B cell (primary cell): ENCODE measurements around the gene OLFM2. TPM values are rescaled to one million over a fixed set of nuclear protein-coding genes. Genes with fewer than 3 reads are reported as not detected.
A peak's percentile ranks its signal among the peaks of the same experiment; 100 is the strongest.

Experiments
- ATAC-seq: fragments of 200-7000 bp; cut with Tn5 transposase; one replicate; pipeline ENCODE4 v1.10.0; 2021; ENCODE audit warnings: low read depth, mild to moderate bottlenecking, moderate number of reproducible peaks, moderate library complexity
- CTCF ChIA-PET: fragments of 350-600 bp; sonication (Branson Sonifier 250); formaldehyde crosslinking; loops from one replicate; lab custom pipeline; 2021; ENCODE audit warnings: antibody characterized with exemption, inconsistent platforms; lab: Charles Lee
- POLR2A ChIA-PET: fragments of 350-600 bp; sonication (Branson Sonifier 250); formaldehyde crosslinking; loops from one replicate; lab custom pipeline; 2021; ENCODE audit warnings: antibody characterized with exemption; lab: Charles Lee
- DNase-seq: peaks from one replicate; pipeline ENCODE4 v3.0.0; 2013
- H2AFZ ChIP-seq: 2 replicates; pipeline ENCODE4 v1.6.1; 2012; ENCODE audit warnings: mild to moderate bottlenecking, low read depth, low read length; ENCODE audit not compliant: insufficient read depth, poor library complexity, severe bottlenecking
- H3K27ac ChIP-seq, 2 donors: 1 replicate in 1 of 2; 2 replicates in 1 of 2; pipeline ENCODE4 v1.5.1; 2012 to 2013; ENCODE audit warnings: low read length in 2 of 2, mild to moderate bottlenecking in 2 of 2, moderate library complexity in 1 of 2
- H3K27me3 ChIP-seq, 4 experiments: fragments of 200-600 bp in 1 of 4; sonication (generic) in 1 of 4; replicated peaks in 1 of 4; 1 replicate in 2 of 4; 2 replicates in 2 of 4; pipeline versions ENCODE4 v1.6.1 to v1.7.0; 2013 to 2016; ENCODE audit warnings: low read length in 3 of 4, mild to moderate bottlenecking in 2 of 4, mixed read lengths in 1 of 4, moderate library complexity in 1 of 4; ENCODE audit not compliant: insufficient read depth in 4 of 4, control insufficient read depth in 3 of 4; ENCODE audit errors: control extremely low read depth in 1 of 4
- H3K36me3 ChIP-seq, 2 experiments: replicated peaks in 1 of 2; 1 replicate in 1 of 2; 2 replicates in 1 of 2; pipeline versions ENCODE4 v1.6.1 to v1.7.1; 2013; ENCODE audit warnings: low read length in 1 of 2; ENCODE audit not compliant: insufficient read depth in 2 of 2, control insufficient read depth in 1 of 2; ENCODE audit errors: control extremely low read depth in 1 of 2, extremely low read depth in 1 of 2
- H3K4me1 ChIP-seq, 2 donors: fragments of 200-600 bp in 1 of 2; sonication (generic) in 1 of 2; 1 replicate in 1 of 2; 2 replicates in 1 of 2; pipeline versions ENCODE4 v1.5.1 to v1.6.1; 2013 to 2017; ENCODE audit warnings: low read length in 2 of 2; ENCODE audit not compliant: control insufficient read depth in 2 of 2, insufficient read depth in 2 of 2
- H3K4me2 ChIP-seq: replicated peaks from 2 replicates; pipeline ENCODE3; 2012; ENCODE audit warnings: mild to moderate bottlenecking, low read depth, low read length; ENCODE audit not compliant: poor library complexity, severe bottlenecking
- H3K4me3 ChIP-seq, 5 experiments: fragments of 200-600 bp in 1 of 5; sonication (generic) in 1 of 5; 1 replicate in 3 of 5; 2 replicates in 2 of 5; pipeline versions ENCODE4 v1.5.1 to v1.7.0; 2011 to 2016; ENCODE audit warnings: low read length in 4 of 5, mild to moderate bottlenecking in 4 of 5, low read depth in 2 of 5, control low read depth in 1 of 5, moderate library complexity in 1 of 5; ENCODE audit not compliant: insufficient read depth in 1 of 5; ENCODE audit errors: control extremely low read depth in 1 of 5, extremely low read depth in 1 of 5
- H3K79me2 ChIP-seq: fragments of 200-600 bp; sonication (generic); one replicate; pipeline ENCODE4 v1.6.0; 2016; ENCODE audit warnings: low read length; ENCODE audit not compliant: control insufficient read depth, insufficient read depth
- H3K9ac ChIP-seq: fragments of 200-600 bp; sonication (generic); 2 replicates; pipeline ENCODE4 v1.6.1; 2017; ENCODE audit warnings: mild to moderate bottlenecking, low read length, moderate library complexity
- H3K9me3 ChIP-seq, 3 donors: one replicate each; pipeline versions ENCODE4 v1.6.1 to v1.7.1; 2013; ENCODE audit warnings: low read length in 2 of 3; ENCODE audit not compliant: control insufficient read depth in 2 of 3, insufficient read depth in 1 of 3; ENCODE audit errors: control extremely low read depth in 1 of 3
- H4K20me1 ChIP-seq: 2 replicates; pipeline ENCODE4 v1.6.0; 2012; ENCODE audit warnings: mild to moderate bottlenecking, low read length; ENCODE audit not compliant: insufficient read depth, control insufficient read depth, poor library complexity, severe bottlenecking
- H3K27ac Mint-ChIP-seq: one replicate; pipeline ENCODE4 v1.8.0; 2021; ENCODE audit warnings: mixed read lengths
- H3K27me3 Mint-ChIP-seq: one replicate; pipeline ENCODE4 v1.8.0; 2021; ENCODE audit warnings: mixed read lengths
- H3K4me1 Mint-ChIP-seq: one replicate; pipeline ENCODE4 v1.8.0; 2021; ENCODE audit warnings: mixed read lengths
- H3K4me3 Mint-ChIP-seq: one replicate; pipeline ENCODE4 v1.8.0; 2021; ENCODE audit warnings: mixed read lengths
- H3K9me3 Mint-ChIP-seq: one replicate; pipeline ENCODE4 v1.8.0; 2022; ENCODE audit warnings: mixed read lengths; ENCODE audit not compliant: insufficient read depth
- EZH2 ChIP-seq: IDR thresholded peaks from 2 replicates; pipeline ENCODE4 v1.6.1; 2012; ENCODE audit warnings: borderline replicate concordance, low read depth, mild to moderate bottlenecking, moderate library complexity, low read length; ENCODE audit not compliant: insufficient read depth, poor library complexity, severe bottlenecking
- WGBS: methylation state at CpG from one replicate; pipeline ENCODE4 v1.1.5; 2013; ENCODE audit warnings: missing lambda C conversion rate; ENCODE audit not compliant: insufficient coverage; 5-methylcytosine and 5-hydroxymethylcytosine counted together
- intact Hi-C: fragments of 100-400 bp; cut with micrococcal nuclease; formaldehyde crosslinking; loops from one replicate; pipeline ENCODE4 v1.10.0; 2022
- polyA plus RNA-seq: library from polyadenylated mRNA; depleted of rRNA; stranded (reverse); fragments of >200 nt; gene quantifications from 2 replicates; pipeline ENCODE4 v1.2.3, GENCODE V29; 2012
- total RNA-seq, 2 donors: library from RNA; stranded (reverse); fragments of 120-200 nt in 1 of 2; gene quantifications; 1 replicate in 1 of 2; 2 replicates in 1 of 2; pipeline versions ENCODE4 v1.2.3 to v1.2.4, GENCODE V29; 2013 to 2022
- TF ChIP-seq, protein P1 (sequence below): fragments of 200-600 bp; IDR thresholded peaks from one replicate; pipeline ENCODE4 v1.8.0; 2022; ENCODE audit warnings: antibody characterized with exemption, mild to moderate bottlenecking

Gene OLFM2
- total and polyA plus RNA-seq, 2 donors (not counting 1 experiment from before 2014, with no cell fraction given): 0.15 TPM; not detected in 1

DNA sequence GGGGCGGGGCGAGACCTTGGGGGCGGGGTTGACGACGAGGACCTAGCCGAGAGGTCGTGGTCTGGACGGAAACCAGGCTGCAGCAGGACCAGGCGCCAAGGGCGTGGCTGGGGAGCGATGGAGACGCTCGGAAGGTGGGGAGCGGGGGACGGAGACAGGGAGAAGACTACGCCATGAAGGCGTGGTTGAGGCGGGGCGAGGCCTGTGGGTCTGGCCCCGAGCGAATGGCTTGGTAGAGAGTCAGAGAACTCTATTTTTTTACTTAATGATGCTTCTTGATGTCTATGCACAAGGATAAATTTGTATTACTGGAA, 116.8 kb downstream of the OLFM2 start:
- peaks cover 0 to 4% of the 10 kb centered on the region in 2 experiments for H3K36me3 ChIP-seq
- H3K27me3 Mint-ChIP-seq: no peaks in the 10 kb centered on the region
- no peaks in the 10 kb centered on the region for H3K27me3 ChIP-seq
- intact Hi-C loops: loop anchor here (1.0 to 10.0 kb wide), 12 partner anchors 8 to 1555 kb away; partner anchors contain the start of genes PIN1, RAB11B, SWSAP1 and TMED1
- ATAC-seq: no peak
- no peaks in the 10 kb centered on the region for H4K20me1 ChIP-seq
- TF ChIP-seq, protein P1, sequence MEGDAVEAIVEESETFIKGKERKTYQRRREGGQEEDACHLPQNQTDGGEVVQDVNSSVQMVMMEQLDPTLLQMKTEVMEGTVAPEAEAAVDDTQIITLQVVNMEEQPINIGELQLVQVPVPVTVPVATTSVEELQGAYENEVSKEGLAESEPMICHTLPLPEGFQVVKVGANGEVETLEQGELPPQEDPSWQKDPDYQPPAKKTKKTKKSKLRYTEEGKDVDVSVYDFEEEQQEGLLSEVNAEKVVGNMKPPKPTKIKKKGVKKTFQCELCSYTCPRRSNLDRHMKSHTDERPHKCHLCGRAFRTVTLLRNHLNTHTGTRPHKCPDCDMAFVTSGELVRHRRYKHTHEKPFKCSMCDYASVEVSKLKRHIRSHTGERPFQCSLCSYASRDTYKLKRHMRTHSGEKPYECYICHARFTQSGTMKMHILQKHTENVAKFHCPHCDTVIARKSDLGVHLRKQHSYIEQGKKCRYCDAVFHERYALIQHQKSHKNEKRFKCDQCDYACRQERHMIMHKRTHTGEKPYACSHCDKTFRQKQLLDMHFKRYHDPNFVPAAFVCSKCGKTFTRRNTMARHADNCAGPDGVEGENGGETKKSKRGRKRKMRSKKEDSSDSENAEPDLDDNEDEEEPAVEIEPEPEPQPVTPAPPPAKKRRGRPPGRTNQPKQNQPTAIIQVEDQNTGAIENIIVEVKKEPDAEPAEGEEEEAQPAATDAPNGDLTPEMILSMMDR: no peak
- no peak for TF ChIP-seq EZH2
- H3K79me2 ChIP-seq: peaks cover 35% of the 10 kb centered on the region
- H2AFZ ChIP-seq: peak overlapping the region; percentile 84
- peaks cover 3% of the 10 kb centered on the region for H3K9me3 Mint-ChIP-seq
- H3K4me3 ChIP-seq: peak overlapping the region; percentile 40 to 72 (median 59)
- H3K4me2 ChIP-seq: peak overlapping the region; percentile 81
- DNase-seq: no peak
- H3K27ac Mint-ChIP-seq: peak overlapping the region; percentile 92
- peaks cover 10 to 15% of the 10 kb centered on the region in 2 donors for H3K4me1 ChIP-seq
- POLR2A ChIA-PET: interaction anchor here (0.8 to 1.0 kb wide), 4 partner anchors 8 to 51 kb away, joined by 4 to 8 read pairs (median 7); partner anchors contain the start of genes PIN1, UBL5 and ZNF846
- peaks cover 29% of the 10 kb centered on the region for H3K4me1 Mint-ChIP-seq
- H3K27ac ChIP-seq: peak overlapping the region; percentile 58 to 98
- CTCF ChIA-PET: interaction anchor here (1.0 kb wide), 1 partner anchor 8 kb away, joined by 3 read pairs; the partner anchor contains the start of gene UBL5
- peaks cover 1 to 12% (median 6%) of the 10 kb centered on the region in 3 donors for H3K9me3 ChIP-seq
- H3K4me3 Mint-ChIP-seq: peak overlapping the region; percentile 95
- H3K9ac ChIP-seq: peak overlapping the region; percentile 56
- WGBS: 2% methylated on average over 16 of the region's 21 CpGs
